ENCODE results near the gene ANXA8L1. TPM values are rescaled to one million over a fixed set of nuclear protein-coding genes. Genes with fewer than 3 reads are reported as not detected.
"Not testable (repeated sequence)": the region's sequence is repeated elsewhere in the genome, so short reads cannot be mapped to it uniquely, and the experiment has no call there.

Gene ANXA8L1
- total and polyA plus RNA-seq, 4 donors = not detected

- not testable (repeated sequence) for H3K27me3 ChIP-seq (ENCODE audit: control insufficient read depth, insufficient read depth, low read length); H3K9me3 ChIP-seq (ENCODE audit: control insufficient read depth, insufficient read depth, low read length); DNase-seq (ENCODE audit: low read depth in 4 of 6, low spot score in 6 of 6); H3K4me3 ChIP-seq (ENCODE audit: low read depth, low read length); H3K4me1 ChIP-seq (ENCODE audit: control insufficient read depth, insufficient read depth, low read length); H3K27ac ChIP-seq (ENCODE audit: low read depth, low read length); H3K36me3 ChIP-seq (ENCODE audit: control insufficient read depth, insufficient read depth, low read length)
- WGBS (ENCODE audit: insufficient coverage) = 90% methylated on average over 4 of the region's 8 CpGs
Observed at GRCh38 chr10:46367666-46368240, 7.8 kb upstream of the ANXA8L1 start.

GRCh38 chr10:46368956-46369355, 6.6 kb upstream of the ANXA8L1 start:
- DNase-seq (ENCODE audit: low read depth in 4 of 6, low spot score in 6 of 6); H3K27ac ChIP-seq (ENCODE audit: low read depth, low read length): not testable (repeated sequence)

GRCh38 chr10:46374410-46374809, 1.2 kb upstream of the ANXA8L1 start:
- not testable (repeated sequence) for H3K4me3 ChIP-seq (ENCODE audit: low read depth, low read length); DNase-seq (ENCODE audit: low read depth in 4 of 6, low spot score in 6 of 6); H3K27me3 ChIP-seq (ENCODE audit: control insufficient read depth, insufficient read depth, low read length); H3K27ac ChIP-seq (ENCODE audit: low read depth, low read length); H3K36me3 ChIP-seq (ENCODE audit: control insufficient read depth, insufficient read depth, low read length); H3K9me3 ChIP-seq (ENCODE audit: control insufficient read depth, insufficient read depth, low read length); H3K4me1 ChIP-seq (ENCODE audit: control insufficient read depth, insufficient read depth, low read length)
- WGBS (ENCODE audit: insufficient coverage) = 100% methylated on average over 1 of the region's 3 CpGs

More at GRCh38 chr10:46368956-46369355, 6.6 kb upstream of the ANXA8L1 start:
- 91% methylated on average over 5 of the region's 11 CpGs for WGBS (ENCODE audit: insufficient coverage)
- H3K4me3 ChIP-seq (ENCODE audit: low read depth, low read length); H3K9me3 ChIP-seq (ENCODE audit: control insufficient read depth, insufficient read depth, low read length); H3K27me3 ChIP-seq (ENCODE audit: control insufficient read depth, insufficient read depth, low read length); H3K4me1 ChIP-seq (ENCODE audit: control insufficient read depth, insufficient read depth, low read length); H3K36me3 ChIP-seq (ENCODE audit: control insufficient read depth, insufficient read depth, low read length): not testable (repeated sequence)

GRCh38 chr10:46377022-46377421, 1.4 kb downstream of the ANXA8L1 start:
- not testable (repeated sequence) for H3K4me3 ChIP-seq (ENCODE audit: low read depth, low read length); H3K9me3 ChIP-seq (ENCODE audit: control insufficient read depth, insufficient read depth, low read length); DNase-seq (ENCODE audit: low read depth in 4 of 6, low spot score in 6 of 6); H3K27me3 ChIP-seq (ENCODE audit: control insufficient read depth, insufficient read depth, low read length); H3K27ac ChIP-seq (ENCODE audit: low read depth, low read length); H3K36me3 ChIP-seq (ENCODE audit: control insufficient read depth, insufficient read depth, low read length); H3K4me1 ChIP-seq (ENCODE audit: control insufficient read depth, insufficient read depth, low read length)
- WGBS (ENCODE audit: insufficient coverage) = no CpG with 5 or more reads among the region's 1 CpG

- not testable (repeated sequence) for H3K27me3 ChIP-seq (ENCODE audit: control insufficient read depth, insufficient read depth, low read length); H3K4me3 ChIP-seq (ENCODE audit: low read depth, low read length); H3K27ac ChIP-seq (ENCODE audit: low read depth, low read length); H3K9me3 ChIP-seq (ENCODE audit: control insufficient read depth, insufficient read depth, low read length); DNase-seq (ENCODE audit: low read depth in 4 of 6, low spot score in 6 of 6); H3K4me1 ChIP-seq (ENCODE audit: control insufficient read depth, insufficient read depth, low read length); H3K36me3 ChIP-seq (ENCODE audit: control insufficient read depth, insufficient read depth, low read length)
- no CpG with 5 or more reads among the region's 4 CpGs for WGBS (ENCODE audit: insufficient coverage)
Observed at GRCh38 chr10:46377651-46378050, 2.1 kb downstream of the ANXA8L1 start.

- not testable (repeated sequence) for H3K9me3 ChIP-seq (ENCODE audit: control insufficient read depth, insufficient read depth, low read length); H3K36me3 ChIP-seq (ENCODE audit: control insufficient read depth, insufficient read depth, low read length); H3K4me1 ChIP-seq (ENCODE audit: control insufficient read depth, insufficient read depth, low read length); H3K27me3 ChIP-seq (ENCODE audit: control insufficient read depth, insufficient read depth, low read length); DNase-seq (ENCODE audit: low read depth in 4 of 6, low spot score in 6 of 6); H3K4me3 ChIP-seq (ENCODE audit: low read depth, low read length); H3K27ac ChIP-seq (ENCODE audit: low read depth, low read length)
- no CpG with 5 or more reads among the region's 8 CpGs for WGBS (ENCODE audit: insufficient coverage)
Observed at GRCh38 chr10:46378108-46378507, 2.5 kb downstream of the ANXA8L1 start.

- H3K27ac ChIP-seq (ENCODE audit: low read depth, low read length); H3K27me3 ChIP-seq (ENCODE audit: control insufficient read depth, insufficient read depth, low read length); H3K36me3 ChIP-seq (ENCODE audit: control insufficient read depth, insufficient read depth, low read length); H3K4me3 ChIP-seq (ENCODE audit: low read depth, low read length); H3K4me1 ChIP-seq (ENCODE audit: control insufficient read depth, insufficient read depth, low read length); H3K9me3 ChIP-seq (ENCODE audit: control insufficient read depth, insufficient read depth, low read length); DNase-seq (ENCODE audit: low read depth in 4 of 6, low spot score in 6 of 6): not testable (repeated sequence)
- WGBS (ENCODE audit: insufficient coverage) = no CpG with 5 or more reads among the region's 5 CpGs
Observed at GRCh38 chr10:46379233-46379848, 3.8 kb downstream of the ANXA8L1 start.

- no CpG with 5 or more reads among the region's 7 CpGs for WGBS (ENCODE audit: insufficient coverage)
- not testable (repeated sequence) for H3K9me3 ChIP-seq (ENCODE audit: control insufficient read depth, insufficient read depth, low read length); H3K27me3 ChIP-seq (ENCODE audit: control insufficient read depth, insufficient read depth, low read length); DNase-seq (ENCODE audit: low read depth in 4 of 6, low spot score in 6 of 6); H3K27ac ChIP-seq (ENCODE audit: low read depth, low read length); H3K4me3 ChIP-seq (ENCODE audit: low read depth, low read length); H3K4me1 ChIP-seq (ENCODE audit: control insufficient read depth, insufficient read depth, low read length); H3K36me3 ChIP-seq (ENCODE audit: control insufficient read depth, insufficient read depth, low read length)
Observed at GRCh38 chr10:46385858-46386257, 10.3 kb downstream of the ANXA8L1 start.

- H3K4me1 ChIP-seq (ENCODE audit: control insufficient read depth, insufficient read depth, low read length); H3K27ac ChIP-seq (ENCODE audit: low read depth, low read length); H3K27me3 ChIP-seq (ENCODE audit: control insufficient read depth, insufficient read depth, low read length); H3K36me3 ChIP-seq (ENCODE audit: control insufficient read depth, insufficient read depth, low read length); H3K4me3 ChIP-seq (ENCODE audit: low read depth, low read length); DNase-seq (ENCODE audit: low read depth in 4 of 6, low spot score in 6 of 6); H3K9me3 ChIP-seq (ENCODE audit: control insufficient read depth, insufficient read depth, low read length): not testable (repeated sequence)
- no CpG with 5 or more reads among the region's 4 CpGs for WGBS (ENCODE audit: insufficient coverage)
Observed at GRCh38 chr10:46386694-46387093, 11.1 kb downstream of the ANXA8L1 start.

GRCh38 chr10:46387309-46387902, 11.8 kb downstream of the ANXA8L1 start:
- not testable (repeated sequence) for H3K4me3 ChIP-seq (ENCODE audit: low read depth, low read length); DNase-seq (ENCODE audit: low read depth in 4 of 6, low spot score in 6 of 6); H3K27ac ChIP-seq (ENCODE audit: low read depth, low read length); H3K9me3 ChIP-seq (ENCODE audit: control insufficient read depth, insufficient read depth, low read length); H3K36me3 ChIP-seq (ENCODE audit: control insufficient read depth, insufficient read depth, low read length); H3K27me3 ChIP-seq (ENCODE audit: control insufficient read depth, insufficient read depth, low read length); H3K4me1 ChIP-seq (ENCODE audit: control insufficient read depth, insufficient read depth, low read length)
- WGBS (ENCODE audit: insufficient coverage) = no CpG with 5 or more reads among the region's 11 CpGs

Measured in spinal cord (tissue), 10 donors.